ENCODE data around the gene SLC39A13. TPM values are rescaled to one million over a fixed set of nuclear protein-coding genes. Genes with fewer than 3 reads are reported as not detected.

Gene SLC39A13
- total RNA-seq, 1 donor from 2014 or later, result 40.1 TPM

- no peak for DNase-seq
Observed at GRCh38 chr11:47406896-47407745, 1.3 kb upstream of the SLC39A13 start.

DNA sequence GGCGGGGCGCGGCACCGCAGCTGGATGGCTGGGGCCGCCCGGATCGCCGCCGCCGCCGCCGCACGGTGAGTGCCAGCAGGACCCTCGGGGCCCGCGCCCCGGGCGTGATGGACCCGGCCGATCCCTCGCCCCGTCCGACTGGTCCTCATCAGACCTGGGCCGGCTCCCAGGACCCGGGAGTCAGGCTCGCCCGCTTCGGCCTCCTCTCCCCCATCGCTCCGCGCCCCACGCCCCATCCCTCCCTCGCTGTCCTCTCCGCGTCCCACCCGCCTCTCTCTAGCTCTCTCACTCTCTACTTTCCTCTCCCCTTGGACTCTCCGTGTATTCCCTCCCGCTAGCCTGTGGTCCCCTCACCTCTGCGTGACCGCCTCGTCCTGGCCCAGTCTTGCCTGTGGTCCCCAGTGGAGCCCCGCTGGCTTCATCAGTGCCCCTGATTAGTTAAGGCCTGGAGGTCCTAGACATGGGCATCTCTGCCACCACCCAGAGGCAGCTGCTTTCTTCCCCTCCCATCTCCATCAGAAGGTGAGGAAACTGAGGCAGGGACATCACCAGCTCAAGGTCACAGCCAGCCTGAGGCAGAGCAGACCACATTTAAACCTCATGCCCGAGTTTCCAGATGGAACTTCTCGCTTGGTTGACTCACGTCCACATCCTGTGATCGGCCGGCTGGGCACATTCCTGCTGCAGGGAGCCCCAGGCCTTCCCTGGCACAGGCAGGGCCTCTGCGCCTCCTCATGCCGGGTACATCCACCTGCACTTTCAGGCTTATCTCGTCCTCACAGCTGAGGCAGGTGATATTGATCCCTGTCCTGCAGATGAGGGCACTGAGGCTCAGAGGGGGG, 429 bp downstream of the SLC39A13 start:
- DNase-seq, result no peak

- DNase-seq, result no peak
Observed at GRCh38 chr11:47409440-47410369, 1.3 kb downstream of the SLC39A13 start.

DNA sequence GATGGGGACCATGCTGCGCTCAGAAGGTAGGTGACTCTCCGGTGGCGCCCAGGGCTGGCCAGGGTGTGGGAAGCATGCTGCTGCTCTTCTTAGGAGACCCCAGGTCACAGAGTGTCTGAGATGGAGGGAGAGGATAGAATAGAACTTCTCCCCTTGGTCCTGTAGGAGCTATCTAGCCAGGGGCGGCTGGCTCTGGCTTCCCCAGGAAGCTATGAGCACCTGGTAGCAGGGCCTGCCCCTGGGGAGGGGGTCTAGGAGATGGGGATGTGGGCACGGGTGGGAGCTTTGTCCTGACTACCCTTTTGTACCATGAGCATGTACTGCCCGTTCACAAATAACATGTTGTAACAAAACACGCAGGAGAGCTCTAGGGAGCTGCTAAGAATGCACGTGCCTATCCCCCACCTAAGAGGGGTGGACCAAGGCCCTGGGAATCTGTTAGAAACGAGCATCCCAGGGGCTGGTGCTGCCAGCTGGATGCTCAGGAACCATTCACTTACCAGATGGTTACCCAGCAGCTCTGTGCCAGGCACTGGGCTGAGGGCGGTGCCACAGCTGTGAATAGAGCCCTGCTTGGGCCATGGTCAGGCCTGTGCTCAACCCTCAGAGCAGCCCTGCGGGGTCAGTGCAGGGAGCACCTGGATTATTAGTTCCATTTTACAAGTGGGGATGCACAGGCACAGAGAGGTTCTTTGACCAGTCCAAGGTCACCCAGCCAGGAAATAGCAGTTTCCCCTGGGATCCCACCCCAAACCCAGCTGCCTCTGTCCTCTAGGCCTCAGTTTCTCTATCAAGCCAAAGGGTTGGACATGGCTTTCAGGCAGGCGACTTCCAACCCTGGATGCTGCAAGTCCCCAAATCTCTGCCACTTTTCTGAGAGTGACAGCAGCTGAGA, 2.2 kb downstream of the SLC39A13 start:
- DNase-seq, result no peak

DNA sequence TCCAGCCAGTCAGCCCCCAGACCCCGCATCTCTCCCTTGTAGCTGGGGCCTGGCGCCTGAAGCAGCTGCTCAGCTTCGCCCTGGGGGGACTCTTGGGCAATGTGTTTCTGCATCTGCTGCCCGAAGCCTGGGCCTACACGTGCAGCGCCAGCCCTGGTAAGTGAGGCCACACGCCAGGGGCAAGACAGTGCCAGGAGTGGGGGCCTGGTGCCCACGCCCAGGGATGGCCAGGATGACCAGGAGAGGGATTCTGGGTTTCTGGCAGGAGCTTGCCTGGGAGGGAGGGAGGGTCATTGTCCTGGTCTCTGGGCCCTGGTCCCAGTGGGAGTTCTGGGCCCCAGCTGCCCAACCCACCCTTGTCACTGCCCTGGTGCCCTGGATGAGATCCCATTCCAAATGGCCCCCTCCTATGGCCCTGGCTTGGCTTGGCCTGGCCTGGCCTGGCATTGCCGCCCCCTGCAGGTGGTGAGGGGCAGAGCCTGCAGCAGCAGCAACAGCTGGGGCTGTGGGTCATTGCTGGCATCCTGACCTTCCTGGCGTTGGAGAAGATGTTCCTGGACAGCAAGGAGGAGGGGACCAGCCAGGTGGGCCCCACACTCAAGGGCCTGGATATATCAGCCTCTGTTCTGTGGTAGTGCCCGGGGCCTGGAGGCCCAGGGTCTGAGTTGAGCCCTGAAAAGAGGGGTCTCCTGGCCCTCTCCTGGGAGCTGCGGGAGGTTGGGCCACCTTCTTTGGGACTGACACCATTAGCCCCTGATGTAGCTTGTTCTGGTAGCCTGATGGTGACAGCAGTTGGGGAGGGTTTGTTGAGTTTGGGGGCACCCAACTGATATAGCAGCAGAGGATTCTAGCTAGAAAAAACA, 3.7 kb downstream of the SLC39A13 start:
- DNase-seq, result no peak

GRCh38 chr11:47413351-47413750, 5.0 kb downstream of the SLC39A13 start:
- no peak for DNase-seq

GRCh38 chr11:47413908-47414684, 5.7 kb downstream of the SLC39A13 start:
- DNase-seq, result no peak

- DNase-seq, result no peak
Observed at GRCh38 chr11:47414685-47415070, 6.3 kb downstream of the SLC39A13 start.

DNA sequence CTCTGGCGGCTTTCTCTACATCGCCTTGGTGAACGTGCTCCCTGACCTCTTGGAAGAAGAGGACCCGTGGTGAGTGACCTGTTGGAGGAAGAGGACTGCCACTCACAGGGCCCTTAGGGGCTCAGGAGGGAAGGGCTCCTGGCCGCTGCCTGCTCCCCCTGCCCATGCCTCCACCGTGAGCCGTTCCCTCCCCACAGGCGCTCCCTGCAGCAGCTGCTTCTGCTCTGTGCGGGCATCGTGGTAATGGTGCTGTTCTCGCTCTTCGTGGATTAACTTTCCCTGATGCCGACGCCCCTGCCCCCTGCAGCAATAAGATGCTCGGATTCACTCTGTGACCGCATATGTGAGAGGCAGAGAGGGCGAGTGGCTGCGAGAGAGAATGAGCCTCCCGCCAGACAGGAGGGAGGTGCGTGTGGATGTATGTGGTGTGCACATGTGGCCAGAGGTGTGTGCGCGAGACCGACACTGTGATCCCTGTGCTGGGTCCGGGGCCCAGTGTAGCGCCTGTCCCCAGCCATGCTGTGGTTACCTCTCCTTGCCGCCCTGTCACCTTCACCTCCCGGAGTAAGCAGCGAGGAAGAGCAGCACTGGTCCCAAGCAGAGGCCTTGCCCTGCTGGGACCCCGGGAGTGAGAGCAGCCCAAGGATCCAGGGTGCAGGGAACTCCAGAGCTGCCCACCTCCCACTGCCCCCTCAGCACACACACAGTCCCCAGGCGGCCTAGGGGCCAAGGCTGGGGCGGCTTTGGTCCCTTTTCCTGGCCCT, 6.9 kb downstream of the SLC39A13 start:
- DNase-seq, result no peak

DNA sequence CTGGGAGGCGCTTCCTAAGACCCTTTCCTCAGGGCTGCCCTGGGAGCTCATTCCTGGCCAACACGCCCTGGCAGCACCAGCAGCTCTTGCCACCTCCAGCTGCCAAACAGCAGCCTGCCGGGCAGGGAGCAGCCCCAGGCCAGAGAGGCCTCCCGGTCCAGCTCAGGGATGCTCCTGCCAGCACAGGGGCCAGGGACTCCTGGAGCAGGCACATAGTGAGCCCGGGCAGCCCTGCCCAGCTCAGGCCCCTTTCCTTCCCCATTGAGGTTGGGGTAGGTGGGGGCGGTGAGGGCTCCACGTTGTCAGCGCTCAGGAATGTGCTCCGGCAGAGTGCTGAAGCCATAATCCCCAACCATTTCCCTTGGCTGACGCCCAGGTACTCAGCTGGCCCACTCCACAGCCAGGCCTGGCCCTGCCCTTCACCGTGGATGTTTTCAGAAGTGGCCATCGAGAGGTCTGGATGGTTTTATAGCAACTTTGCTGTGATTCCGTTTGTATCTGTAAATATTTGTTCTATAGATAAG, 7.6 kb downstream of the SLC39A13 start:
- DNase-seq, result peak; percentile 95

DNA sequence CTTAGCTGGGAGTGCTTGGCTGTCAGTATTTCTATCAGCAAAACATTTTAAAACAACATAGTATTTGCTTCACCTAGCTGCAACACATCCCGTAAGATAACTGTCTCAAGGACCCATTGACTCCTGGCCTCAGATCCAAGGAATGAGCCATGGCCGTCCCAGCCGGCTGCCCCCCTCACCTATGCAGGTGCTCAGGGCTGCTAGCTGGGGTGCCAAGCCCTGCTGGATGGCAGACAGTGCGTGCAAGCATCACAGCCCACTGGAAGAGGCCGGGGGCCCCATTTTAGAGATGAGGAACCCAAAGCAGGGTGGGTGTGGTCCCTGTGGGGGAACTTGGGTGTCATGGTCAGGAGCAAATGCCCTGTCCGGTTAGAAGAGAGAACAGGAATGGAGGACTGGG, 9.3 kb downstream of the SLC39A13 start:
- no peak for DNase-seq

DNA sequence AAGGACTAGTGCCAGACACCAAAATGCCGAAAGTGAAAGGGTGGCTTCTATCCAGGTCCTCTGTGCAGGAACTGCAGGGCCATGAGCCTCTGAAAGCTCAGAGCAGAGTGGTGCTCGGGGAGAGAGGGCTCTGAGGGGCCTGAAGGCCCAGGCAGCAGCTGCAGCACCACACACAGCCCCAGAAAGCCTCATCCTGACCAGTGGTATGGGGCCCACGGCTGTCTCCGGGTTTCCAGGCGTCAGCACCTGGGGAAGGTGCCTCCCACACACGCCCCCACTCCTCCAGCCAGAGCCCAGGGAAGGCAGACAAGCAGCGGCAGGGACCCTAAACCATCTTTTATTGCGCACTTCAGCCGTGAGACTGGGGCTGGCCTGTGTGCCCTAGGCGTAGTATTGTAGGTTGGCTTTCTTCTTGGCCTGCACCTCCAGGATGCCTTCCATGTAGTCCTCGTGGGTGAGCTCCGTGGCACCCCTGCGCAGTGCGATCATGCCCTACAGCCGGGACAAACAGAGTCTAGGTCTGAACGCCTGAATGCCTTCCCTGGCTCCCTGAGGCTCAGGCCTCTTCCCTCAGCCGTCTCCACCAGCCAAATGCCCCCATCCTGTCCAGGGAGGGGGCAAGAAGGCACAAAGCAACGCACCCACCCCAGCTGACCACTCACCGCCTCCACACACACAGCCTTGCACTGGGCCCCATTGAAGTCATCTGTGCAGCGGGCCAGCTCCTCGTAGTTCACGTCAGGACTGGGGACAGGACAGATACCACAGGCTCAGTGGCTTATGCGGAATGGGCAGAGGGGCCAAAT, 10.3 kb downstream of the SLC39A13 start:
- no peak for DNase-seq

DNA sequence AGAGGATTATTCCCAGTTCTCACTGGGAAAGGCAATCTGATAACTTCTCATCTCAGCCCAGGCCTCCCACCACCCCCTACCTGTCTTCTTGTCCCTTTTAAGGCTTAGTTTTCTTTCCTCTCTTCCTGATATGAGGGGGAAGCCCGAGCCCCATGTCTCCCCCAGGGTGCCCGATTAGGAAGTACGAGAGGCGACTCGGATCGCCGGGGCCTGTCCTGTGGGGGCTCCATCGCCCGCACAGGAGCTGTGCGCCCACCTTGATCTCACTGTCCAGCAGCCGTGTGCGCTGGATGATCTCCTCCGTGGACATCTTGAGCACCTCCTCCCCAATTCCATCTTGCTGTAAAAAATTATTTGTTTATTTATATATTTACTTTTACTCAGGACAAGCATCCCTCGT, 17.2 kb downstream of the SLC39A13 start:
- DNase-seq, result no peak

DNA sequence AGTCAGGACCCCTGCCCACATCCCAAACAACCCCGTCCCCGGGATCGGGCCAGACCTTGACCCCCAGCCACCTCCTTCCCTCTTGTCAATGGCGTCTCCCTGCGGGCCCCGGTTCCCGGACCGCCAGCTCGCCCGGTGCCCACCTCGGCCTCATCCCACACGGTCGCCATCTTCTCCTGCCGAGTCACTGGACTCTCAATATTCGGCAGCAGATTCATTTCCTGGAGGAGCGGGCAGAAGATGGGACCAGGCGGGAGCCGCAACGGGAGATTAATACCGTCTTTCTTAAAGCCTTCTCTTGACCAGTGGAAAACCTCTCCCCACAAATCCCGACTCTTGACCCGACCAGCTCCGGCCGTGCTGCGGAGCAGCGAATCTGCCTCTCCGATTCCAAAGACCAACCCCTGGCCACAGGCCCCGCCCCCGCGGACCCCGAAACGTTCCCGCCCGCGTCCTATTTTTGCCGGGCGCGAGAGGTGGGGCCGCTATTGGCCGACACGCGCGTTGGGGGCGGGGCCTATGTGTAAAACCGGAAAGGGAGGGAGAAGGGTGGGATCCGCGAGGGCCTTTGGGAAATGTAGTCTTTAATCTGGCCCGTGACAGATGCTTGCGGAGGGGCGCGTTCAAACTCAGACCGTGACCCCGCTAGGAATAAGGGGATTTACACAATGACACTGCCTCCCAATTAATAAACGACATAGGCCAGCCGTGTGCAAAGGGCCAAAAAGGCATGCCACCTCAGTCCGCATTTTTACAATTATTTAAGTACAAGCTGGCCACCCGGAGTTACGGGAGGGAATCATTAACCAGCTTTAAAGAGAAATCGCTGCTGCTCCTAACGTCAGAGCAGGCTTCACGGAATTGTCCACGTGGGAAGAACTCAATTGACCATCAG, 17.9 kb downstream of the SLC39A13 start, which contains the start of gene PSMC3:
Gene PSMC3 (minus strand): TSS at position 378 of the 895 bp plus-strand sequence. CDS start 160 bp downstream, at position 218.
- peak; percentile 99 for DNase-seq

DNA sequence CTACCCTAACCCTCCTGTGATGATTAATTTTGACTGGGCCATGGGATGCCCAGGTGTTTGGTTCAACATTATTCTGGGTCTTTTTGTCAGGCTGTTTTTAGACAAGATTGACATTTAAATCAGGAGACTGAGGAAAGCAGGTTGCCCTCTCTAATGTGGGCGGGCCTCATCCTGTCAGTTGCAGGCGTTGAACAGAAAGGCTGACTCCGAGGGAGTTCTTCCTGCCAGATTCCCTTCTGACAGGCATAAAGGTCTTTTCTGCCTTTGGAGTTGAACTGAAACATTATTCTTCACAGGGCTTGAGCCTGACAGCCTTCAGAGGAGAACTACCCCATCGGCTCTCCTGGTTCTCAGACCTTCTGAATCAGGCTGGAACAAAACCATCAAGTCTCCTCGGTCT, 22.1 kb downstream of the SLC39A13 start:
- no peak for DNase-seq

Measured in tongue (tissue), 2 donors.